GM18517 (cell line): ENCODE measurements around the gene PITX2.

Source experiments
- ATAC-seq: cut with Tn5 transposase; IDR thresholded peaks from one replicate; pipeline ENCODE4 v1.9.1; 2021; ENCODE audit warnings: mild to moderate bottlenecking, moderate library complexity; ENCODE audit not compliant: unreplicated experiment

The PITX2 gene

GRCh38 chr4:110622841-110623717 lies at the start of gene PITX2:
PITX2 (minus strand) TSS chr4:110623077; CDS start chr4:110622460, 617 bp downstream.
- ATAC-seq, result peak; percentile 56

GRCh38 chr4:110671679-110672078 lies 48.8 kb upstream of the PITX2 start:
- no peak for ATAC-seq

- ATAC-seq, result no peak
Observed at GRCh38 chr4:110669663-110670062, 46.8 kb upstream of the PITX2 start.

- no peak for ATAC-seq
Observed at GRCh38 chr4:110668463-110669235, 45.8 kb upstream of the PITX2 start.

GRCh38 chr4:110667670-110668069 lies 44.8 kb upstream of the PITX2 start:
- no peak for ATAC-seq

- no peak for ATAC-seq
Observed at GRCh38 chr4:110666030-110666429, 43.2 kb upstream of the PITX2 start.

- ATAC-seq, result no peak
Observed at GRCh38 chr4:110663738-110664444, 41.0 kb upstream of the PITX2 start.

- no peak for ATAC-seq
Observed at GRCh38 chr4:110663206-110663605, 40.3 kb upstream of the PITX2 start.

- no peak for ATAC-seq
Observed at GRCh38 chr4:110660755-110661154, 37.9 kb upstream of the PITX2 start.

- no peak for ATAC-seq
Observed at GRCh38 chr4:110654254-110654635, 31.4 kb upstream of the PITX2 start.

- no peak for ATAC-seq
Observed at GRCh38 chr4:110653321-110654253, 30.7 kb upstream of the PITX2 start.

GRCh38 chr4:110644008-110644407 lies 21.1 kb upstream of the PITX2 start:
- no peak for ATAC-seq

GRCh38 chr4:110643096-110643495 lies 20.2 kb upstream of the PITX2 start:
- no peak for ATAC-seq

GRCh38 chr4:110641218-110641617 lies 18.3 kb upstream of the PITX2 start:
- no peak for ATAC-seq

GRCh38 chr4:110640576-110640975 lies 17.7 kb upstream of the PITX2 start:
- no peak for ATAC-seq

- ATAC-seq, result no peak
Observed at GRCh38 chr4:110639207-110640090, 16.6 kb upstream of the PITX2 start.

- no peak for ATAC-seq
Observed at GRCh38 chr4:110638089-110638746, 15.3 kb upstream of the PITX2 start.

- ATAC-seq, result no peak
Observed at GRCh38 chr4:110637408-110638088, 14.7 kb upstream of the PITX2 start.
